K562 (cell line): Measurements from ENCODE around the gene DDR1. TPM values are rescaled to one million over a fixed set of nuclear protein-coding genes. Genes with fewer than 3 reads are reported as not detected.

Source experiments
- CREB3 ChIP-seq: fragments of 450-650 bp; conservative IDR thresholded peaks from 2 replicates; pipeline ENCODE4 v1.6.1; 2016; ENCODE audit warnings: missing genetic modification characterization, low read depth, mild to moderate bottlenecking, missing compliant biosample characterization, moderate library complexity
- CTCFL ChIP-seq: IDR thresholded peaks from 2 replicates; pipeline ENCODE4 v1.6.1; 2011; ENCODE audit warnings: borderline replicate concordance, low read depth, mild to moderate bottlenecking, moderate library complexity, low read length; ENCODE audit not compliant: insufficient read depth, poor library complexity, severe bottlenecking
- GATA2 ChIP-seq: sonication (generic); formaldehyde crosslinking; IDR thresholded peaks from 2 replicates; pipeline ENCODE4 v1.4.0; 2020; ENCODE audit warnings: mild to moderate bottlenecking, missing genetic modification reagents
- KLF13 ChIP-seq: fragments of 450-650 bp; IDR thresholded peaks from 2 replicates; pipeline ENCODE4 v1.6.1; 2016; ENCODE audit warnings: missing genetic modification characterization, low read depth, mild to moderate bottlenecking, missing compliant biosample characterization, moderate library complexity, borderline replicate concordance
- KLF16 ChIP-seq: IDR thresholded peaks from 2 replicates; pipeline ENCODE4 v1.6.1; 2016; ENCODE audit warnings: antibody characterized with exemption
- MIER1 ChIP-seq: fragments of 450-650 bp; IDR thresholded peaks from 2 replicates; pipeline ENCODE4 v1.6.1; 2016; ENCODE audit warnings: antibody characterized with exemption, mild to moderate bottlenecking, low read depth
- MLX ChIP-seq, 2 experiments: fragments of 450-650 bp in 1 of 2; sonication (generic) in 1 of 2; formaldehyde crosslinking; conservative IDR thresholded peaks; 2 replicates each; pipeline versions ENCODE4 v1.4.0 to v1.8.1; 2020 to 2022; ENCODE audit warnings: mild to moderate bottlenecking in 1 of 2, missing genetic modification reagents in 1 of 2
- NEUROD1 ChIP-seq: fragments of 150-350 bp; IDR thresholded peaks from 2 replicates; pipeline ENCODE4 v1.6.1; 2014; ENCODE audit warnings: borderline replicate concordance, low read length, low read depth; ENCODE audit not compliant: partially characterized antibody
- PHB ChIP-seq: fragments of 250-450 bp; sonication (Bioruptor Pico); IDR thresholded peaks from 2 replicates; pipeline ENCODE4 v1.5.0; 2021
- POLR2AphosphoS5 ChIP-seq: IDR thresholded peaks from 2 replicates; pipeline ENCODE4 v1.6.1; 2011; ENCODE audit warnings: mild to moderate bottlenecking, low read depth, low read length, moderate library complexity; ENCODE audit not compliant: control insufficient read depth, insufficient read depth
- POLR3G ChIP-seq: IDR thresholded peaks from 2 replicates; pipeline ENCODE4 v1.6.1; 2011; ENCODE audit not compliant: insufficient read length, insufficient replicate concordance; ENCODE audit errors: extremely low read depth
- PRDM10 ChIP-seq: fragments of 450-650 bp; IDR thresholded peaks from 2 replicates; pipeline ENCODE4 v1.6.1; 2018; ENCODE audit not compliant: partially characterized antibody
- SIX5 ChIP-seq, 2 experiments: IDR thresholded peaks; 2 replicates each; pipeline ENCODE4 v1.6.1; 2011; ENCODE audit warnings: low read length in 2 of 2, borderline replicate concordance in 1 of 2, low read depth in 1 of 2, mild to moderate bottlenecking in 1 of 2, moderate library complexity in 1 of 2; ENCODE audit not compliant: insufficient read depth in 1 of 2
- SRSF7 ChIP-seq: fragments of 200-400 bp; formaldehyde crosslinking; optimal IDR thresholded peaks from 2 replicates; pipeline ENCODE3; 2017; ENCODE audit warnings: mild to moderate bottlenecking, low read depth, low read length
- ZBTB34 ChIP-seq: fragments of 250-450 bp; sonication (Bioruptor Pico); IDR thresholded peaks from 2 replicates; pipeline ENCODE4 v1.8.0; 2021; ENCODE audit warnings: mild to moderate bottlenecking, moderate library complexity
- ZC3H4 ChIP-seq: sonication (generic); formaldehyde crosslinking; IDR thresholded peaks from 2 replicates; pipeline ENCODE4 v1.9.0; 2021; ENCODE audit warnings: missing genetic modification reagents, borderline replicate concordance
- ZNF253 ChIP-seq: fragments of 250-450 bp; sonication (Bioruptor Pico); conservative IDR thresholded peaks from 2 replicates; pipeline ENCODE4 v1.6.1; 2021; ENCODE audit warnings: mild to moderate bottlenecking
- ZNF408 ChIP-seq: fragments of 250-450 bp; sonication (Bioruptor Pico); IDR thresholded peaks from 2 replicates; pipeline ENCODE4 v1.4.0; 2020; ENCODE audit warnings: low read depth, mild to moderate bottlenecking, moderate library complexity
- ZNF77 ChIP-seq: fragments of 250-450 bp; sonication (Bioruptor Pico); IDR thresholded peaks from 2 replicates; pipeline ENCODE4 v1.5.0; 2020
- polyA plus RNA-seq, 8 experiments: library from polyadenylated mRNA; depleted of rRNA in 4 of 8; stranded (reverse) in 5 of 8; unstranded in 3 of 8; fragments of >200 nt; fragmentation: Nextera tagmentation in 2 of 8; fragmentation: Illumina TruSeq in 1 of 8; extraction: Ambion mirVana in 2 of 8; extraction: Trizol in 1 of 8; gene quantifications; 2 replicates each; pipeline versions ENCODE4 v1.2.1 to v1.2.3, GENCODE V29; 2011 to 2014; ENCODE audit warnings: inconsistent platforms in 1 of 8, missing spikeins in 1 of 8
- total RNA-seq, 7 experiments: library from RNA; depleted of rRNA in 6 of 7; stranded (reverse); fragments of >200 nt in 6 of 7; fragmentation: Illumina TruSeq in 2 of 7; extraction: Trizol in 2 of 7; gene quantifications; 2 replicates each; pipeline versions ENCODE4 v1.2.1 to v1.2.3, GENCODE V29; 2011 to 2021; ENCODE audit warnings: low replicate concordance in 1 of 7

Gene DDR1
- total and polyA plus RNA-seq, 9 of the 15 experiments (the other 6 are each of a cell fraction or from before 2014, with no cell fraction given), result 1.4 to 44.6 (median 12.2) TPM

GRCh38 chr6:30837870-30838269 is 46.4 kb upstream of the DDR1 start (continued):
- TF ChIP-seq CREB3 (tag), result peak; percentile 95
- no peak for TF ChIP-seq POLR3G
- TF ChIP-seq MIER1, result no peak
- no peak for TF ChIP-seq ZC3H4 (CRISPR knock-in tag)
- TF ChIP-seq SIX5 (IDR thresholded peaks at IDR 0.05; ENCODE audit: borderline replicate concordance in 1 of 2, insufficient read depth in 1 of 2, low read depth in 1 of 2, low read length in 2 of 2), result no peak
- TF ChIP-seq POLR2AphosphoS5, result no peak
- TF ChIP-seq ZNF77 (CRISPR knock-in tag), result no peak
- no peak for TF ChIP-seq MLX (CRISPR knock-in tag; conservative IDR thresholded peaks at IDR 0.05)
- no peak for TF ChIP-seq GATA2 (CRISPR knock-in tag)
- TF ChIP-seq ZBTB34 (CRISPR knock-in tag), result no peak
- no peak for TF ChIP-seq CTCFL
- TF ChIP-seq ZNF253 (CRISPR knock-in tag), result no peak
- no peak for TF ChIP-seq PHB (CRISPR knock-in tag)
- no peak for TF ChIP-seq ZNF408 (CRISPR knock-in tag)
- TF ChIP-seq SRSF7, result no peak
- no peak for TF ChIP-seq NEUROD1
- TF ChIP-seq PRDM10, result no peak
- TF ChIP-seq KLF13 (tag), result peak; percentile 66; the same call in 1 of the 2 replicates
- no peak for TF ChIP-seq KLF16
